HEK293 (cell line): Measurements from ENCODE around the gene GRID2.

Experiments used
- CTCF ChIA-PET: fragments of 350-600 bp; formaldehyde crosslinking; extraction: SDS; loops from one replicate; lab custom pipeline; 2021; ENCODE audit warnings: antibody characterized with exemption; lab: Yijun Ruan, JAX
- POLR2A ChIA-PET: fragments of 300-600 bp; formaldehyde crosslinking; extraction: SDS; loops from one replicate; lab custom pipeline; 2020; ENCODE audit warnings: antibody characterized with exemption, inconsistent platforms; lab: Yijun Ruan, JAX
- H3K27ac ChIP-seq: fragments of 200-500 bp; sonication (Bioruptor generic); 2 replicates; pipeline ENCODE4 v1.5.1; 2014; ENCODE audit warnings: low read depth, low read length, control low read depth, inconsistent platforms; ENCODE audit errors: extremely low read depth
- H3K36me3 ChIP-seq, 2 experiments: fragments of 200-500 bp in 1 of 2; sonication (Bioruptor generic) in 1 of 2; 1 replicate in 1 of 2; 2 replicates in 1 of 2; pipeline ENCODE4 v1.5.1; 2014 to 2017; ENCODE audit warnings: inconsistent platforms in 2 of 2, low read length in 2 of 2; ENCODE audit not compliant: control insufficient read depth in 2 of 2, insufficient read depth in 1 of 2
- H3K4me1 ChIP-seq: fragments of 200-500 bp; sonication (Bioruptor generic); 2 replicates; pipeline ENCODE4 v1.5.1; 2014; ENCODE audit warnings: mild to moderate bottlenecking, low read length, inconsistent platforms; ENCODE audit not compliant: control insufficient read depth, insufficient read depth
- H3K4me3 ChIP-seq: 2 replicates; pipeline ENCODE4 v1.5.1; 2011; ENCODE audit warnings: low read depth, mild to moderate bottlenecking, control low read depth, low read length, moderate library complexity
- H3K9me3 ChIP-seq: fragments of 200-500 bp; sonication (Bioruptor generic); 2 replicates; pipeline ENCODE4 v1.5.1; 2014; ENCODE audit warnings: low read depth, low read length, inconsistent platforms; ENCODE audit not compliant: control insufficient read depth, insufficient read depth
- BCL6B ChIP-seq: fragments of 450-650 bp; formaldehyde crosslinking; IDR thresholded peaks from 2 replicates; pipeline ENCODE4 v1.5.1; 2017; ENCODE audit warnings: missing biosample characterization, missing genetic modification characterization
- FEZF1 ChIP-seq: fragments of 450-650 bp; formaldehyde crosslinking; IDR thresholded peaks from 2 replicates; pipeline ENCODE4 v1.5.1; 2016; ENCODE audit warnings: missing biosample characterization, missing genetic modification characterization
- GLI4 ChIP-seq: fragments of 450-650 bp; formaldehyde crosslinking; IDR thresholded peaks from 2 replicates; pipeline ENCODE4 v1.5.1; 2016; ENCODE audit warnings: missing biosample characterization, missing genetic modification characterization
- GLIS2 ChIP-seq: fragments of 450-650 bp; formaldehyde crosslinking; IDR thresholded peaks from 2 replicates; pipeline ENCODE4 v1.5.1; 2016; ENCODE audit warnings: missing biosample characterization, missing genetic modification characterization
- RBAK ChIP-seq: fragments of 450-650 bp; formaldehyde crosslinking; IDR thresholded peaks from 2 replicates; pipeline ENCODE4 v1.5.1; 2016; ENCODE audit warnings: missing biosample characterization, missing genetic modification characterization
- REST ChIP-seq: fragments of 450-650 bp; formaldehyde crosslinking; IDR thresholded peaks from 2 replicates; pipeline ENCODE4 v1.5.1; 2016; ENCODE audit warnings: missing biosample characterization, missing genetic modification characterization
- SCRT2 ChIP-seq: fragments of 450-650 bp; formaldehyde crosslinking; IDR thresholded peaks from 2 replicates; pipeline ENCODE4 v1.5.1; 2016; ENCODE audit warnings: missing biosample characterization, missing genetic modification characterization
- SP7 ChIP-seq: fragments of 450-650 bp; formaldehyde crosslinking; IDR thresholded peaks from 2 replicates; pipeline ENCODE4 v1.5.1; 2016; ENCODE audit warnings: missing biosample characterization, missing genetic modification characterization
- ZNF138 ChIP-seq: fragments of 450-650 bp; formaldehyde crosslinking; IDR thresholded peaks from 2 replicates; pipeline ENCODE4 v1.5.1; 2016; ENCODE audit warnings: missing biosample characterization, missing genetic modification characterization, borderline replicate concordance
- ZNF146 ChIP-seq: fragments of 450-650 bp; formaldehyde crosslinking; IDR thresholded peaks from 2 replicates; pipeline ENCODE4 v1.5.1; 2016; ENCODE audit warnings: missing biosample characterization, missing genetic modification characterization
- ZNF18 ChIP-seq: fragments of 450-650 bp; formaldehyde crosslinking; IDR thresholded peaks from 2 replicates; pipeline ENCODE4 v1.5.1; 2016; ENCODE audit warnings: missing biosample characterization, missing genetic modification characterization
- ZNF354C ChIP-seq: fragments of 450-650 bp; formaldehyde crosslinking; IDR thresholded peaks from 2 replicates; pipeline ENCODE4 v1.5.1; 2016; ENCODE audit warnings: missing biosample characterization, missing genetic modification characterization, low read depth, borderline replicate concordance
- ZNF366 ChIP-seq: fragments of 450-650 bp; formaldehyde crosslinking; conservative IDR thresholded peaks from 2 replicates; pipeline ENCODE4 v1.5.1; 2016; ENCODE audit warnings: missing biosample characterization, missing genetic modification characterization
- ZNF510 ChIP-seq: fragments of 450-650 bp; formaldehyde crosslinking; IDR thresholded peaks from 2 replicates; pipeline ENCODE4 v1.5.1; 2018; ENCODE audit warnings: mild to moderate bottlenecking, missing genetic modification characterization, missing biosample characterization; ENCODE audit not compliant: insufficient replicate concordance
- ZNF513 ChIP-seq: fragments of 450-650 bp; IDR thresholded peaks from 2 replicates; pipeline ENCODE4 v1.5.1; 2018; ENCODE audit warnings: missing biosample characterization, missing genetic modification characterization
- ZNF707 ChIP-seq: fragments of 450-650 bp; formaldehyde crosslinking; IDR thresholded peaks from 2 replicates; pipeline ENCODE4 v1.5.1; 2016; ENCODE audit warnings: missing biosample characterization, missing genetic modification characterization
- ZNF747 ChIP-seq: fragments of 450-650 bp; formaldehyde crosslinking; IDR thresholded peaks from 2 replicates; pipeline ENCODE4 v1.5.1; 2016; ENCODE audit warnings: missing biosample characterization, missing genetic modification characterization
- ZNF768 ChIP-seq: fragments of 450-650 bp; formaldehyde crosslinking; IDR thresholded peaks from 2 replicates; pipeline ENCODE4 v1.5.1; 2018; ENCODE audit warnings: missing biosample characterization, mild to moderate bottlenecking, missing genetic modification characterization
- TF ChIP-seq, protein P1 (sequence below): fragments of 450-650 bp; formaldehyde crosslinking; IDR thresholded peaks from 2 replicates; pipeline ENCODE4 v1.5.1; 2016; ENCODE audit warnings: missing biosample characterization, missing genetic modification characterization
- TF ChIP-seq, protein P2 (sequence below): fragments of 450-650 bp; formaldehyde crosslinking; IDR thresholded peaks from 2 replicates; pipeline ENCODE4 v1.5.1; 2016; ENCODE audit warnings: missing biosample characterization, missing genetic modification characterization, low read depth

Gene GRID2

DNA sequence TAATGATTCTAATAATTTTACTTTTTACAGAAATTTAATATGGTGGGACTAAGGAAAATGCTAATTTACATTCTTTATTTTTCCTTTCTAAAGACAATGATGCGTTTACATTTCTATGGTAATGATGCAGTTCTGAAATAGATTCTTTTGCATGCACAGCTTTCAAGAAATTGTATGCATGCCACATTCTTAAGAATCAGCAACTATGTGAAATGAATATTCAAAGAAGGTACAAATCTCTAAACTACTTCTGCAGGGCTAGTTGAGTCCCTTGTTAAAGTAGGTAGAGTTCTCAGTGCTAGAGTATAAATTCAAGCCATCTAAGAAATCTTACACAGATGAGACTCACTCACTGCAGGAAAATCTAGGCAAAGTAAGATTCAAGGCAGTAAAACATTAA, 24.5 kb upstream of the GRID2 start:
- POLR2A ChIA-PET = no interaction called here
- no peak overlapping the region for H3K27ac ChIP-seq
- no peaks in the 10 kb centered on the region for H3K36me3 ChIP-seq
- TF ChIP-seq ZNF146 (tag by site-specific recombination) (no peak), REST (tag by site-specific recombination) (no peak), ZNF747 (tag by site-specific recombination) (no peak), SCRT2 (tag by site-specific recombination) (no peak), RBAK (no peak), FEZF1 (tag by site-specific recombination) (no peak), ZNF354C (no peak), GLIS2 (tag by site-specific recombination) (no peak), ZNF768 (no peak), ZNF510 (tag by site-specific recombination) (no peak), BCL6B (tag by site-specific recombination) (no peak), SP7 (no peak), ZNF513 (tag by site-specific recombination) (no peak), ZNF18 (tag by site-specific recombination) (no peak), ZNF707 (no peak), ZNF366 (tag by site-specific recombination) (no peak), GLI4 (no peak), ZNF138 (tag by site-specific recombination) (no peak)
- TF ChIP-seq, protein P1, sequence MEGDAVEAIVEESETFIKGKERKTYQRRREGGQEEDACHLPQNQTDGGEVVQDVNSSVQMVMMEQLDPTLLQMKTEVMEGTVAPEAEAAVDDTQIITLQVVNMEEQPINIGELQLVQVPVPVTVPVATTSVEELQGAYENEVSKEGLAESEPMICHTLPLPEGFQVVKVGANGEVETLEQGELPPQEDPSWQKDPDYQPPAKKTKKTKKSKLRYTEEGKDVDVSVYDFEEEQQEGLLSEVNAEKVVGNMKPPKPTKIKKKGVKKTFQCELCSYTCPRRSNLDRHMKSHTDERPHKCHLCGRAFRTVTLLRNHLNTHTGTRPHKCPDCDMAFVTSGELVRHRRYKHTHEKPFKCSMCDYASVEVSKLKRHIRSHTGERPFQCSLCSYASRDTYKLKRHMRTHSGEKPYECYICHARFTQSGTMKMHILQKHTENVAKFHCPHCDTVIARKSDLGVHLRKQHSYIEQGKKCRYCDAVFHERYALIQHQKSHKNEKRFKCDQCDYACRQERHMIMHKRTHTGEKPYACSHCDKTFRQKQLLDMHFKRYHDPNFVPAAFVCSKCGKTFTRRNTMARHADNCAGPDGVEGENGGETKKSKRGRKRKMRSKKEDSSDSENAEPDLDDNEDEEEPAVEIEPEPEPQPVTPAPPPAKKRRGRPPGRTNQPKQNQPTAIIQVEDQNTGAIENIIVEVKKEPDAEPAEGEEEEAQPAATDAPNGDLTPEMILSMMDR (tag by site-specific recombination) = no peak
- TF ChIP-seq, protein P2, sequence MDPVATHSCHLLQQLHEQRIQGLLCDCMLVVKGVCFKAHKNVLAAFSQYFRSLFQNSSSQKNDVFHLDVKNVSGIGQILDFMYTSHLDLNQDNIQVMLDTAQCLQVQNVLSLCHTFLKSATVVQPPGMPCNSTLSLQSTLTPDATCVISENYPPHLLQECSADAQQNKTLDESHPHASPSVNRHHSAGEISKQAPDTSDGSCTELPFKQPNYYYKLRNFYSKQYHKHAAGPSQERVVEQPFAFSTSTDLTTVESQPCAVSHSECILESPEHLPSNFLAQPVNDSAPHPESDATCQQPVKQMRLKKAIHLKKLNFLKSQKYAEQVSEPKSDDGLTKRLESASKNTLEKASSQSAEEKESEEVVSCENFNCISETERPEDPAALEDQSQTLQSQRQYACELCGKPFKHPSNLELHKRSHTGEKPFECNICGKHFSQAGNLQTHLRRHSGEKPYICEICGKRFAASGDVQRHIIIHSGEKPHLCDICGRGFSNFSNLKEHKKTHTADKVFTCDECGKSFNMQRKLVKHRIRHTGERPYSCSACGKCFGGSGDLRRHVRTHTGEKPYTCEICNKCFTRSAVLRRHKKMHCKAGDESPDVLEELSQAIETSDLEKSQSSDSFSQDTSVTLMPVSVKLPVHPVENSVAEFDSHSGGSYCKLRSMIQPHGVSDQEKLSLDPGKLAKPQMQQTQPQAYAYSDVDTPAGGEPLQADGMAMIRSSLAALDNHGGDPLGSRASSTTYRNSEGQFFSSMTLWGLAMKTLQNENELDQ (tag by site-specific recombination) = no peak
- no peaks in the 10 kb centered on the region for H3K9me3 ChIP-seq
- H3K4me1 ChIP-seq = no peaks in the 10 kb centered on the region
- CTCF ChIA-PET = no interaction called here
- no peak overlapping the region for H3K4me3 ChIP-seq
